ENCODE data around the gene DAZAP2. TPM values are rescaled to one million over a fixed set of nuclear protein-coding genes. Genes with fewer than 3 reads are reported as not detected.
A peak's percentile ranks its signal among the peaks of the same experiment; 100 is the strongest.

Gene DAZAP2, protein sequence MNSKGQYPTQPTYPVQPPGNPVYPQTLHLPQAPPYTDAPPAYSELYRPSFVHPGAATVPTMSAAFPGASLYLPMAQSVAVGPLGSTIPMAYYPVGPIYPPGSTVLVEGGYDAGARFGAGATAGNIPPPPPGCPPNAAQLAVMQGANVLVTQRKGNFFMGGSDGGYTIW
- total RNA-seq (100 to 1,000 TPM; 140 to 185 (median 165) TPM), polyA plus RNA-seq (100 to 1,000 TPM in 1 of 2 donors, 10 to 100 TPM in 1; 39.7 to 228 TPM)
- long read RNA-seq, donor 1, transcript DAZAP2-201 (4 exons, 2,598 nt) = major isoform, 88 of 115 reads
- long read RNA-seq, donor 1, partial matches to known transcripts = 17 of 115 reads
- long read RNA-seq, donor 1, other reads (novel, unspliced or antisense) = 3 of 115 reads
- long read RNA-seq, donor 2, transcript DAZAP2-201 (4 exons, 2,598 nt) = major isoform, 101 of 131 reads
- long read RNA-seq, donor 2, transcript DAZAP2-214 (2 exons, 3,664 nt) = minor isoform, 10 of 131 reads
- long read RNA-seq, donor 2, partial matches to known transcripts = 0 of 131 reads
- long read RNA-seq, donor 2, other reads (novel, unspliced or antisense) = 17 of 131 reads
- long read RNA-seq, donor 3, transcript DAZAP2-201 (4 exons, 2,598 nt) = major isoform, 259 of 291 reads
- long read RNA-seq, donor 3, transcript DAZAP2-204 (3 exons, 701 nt) = minor isoform, 5 of 291 reads
- long read RNA-seq, donor 3, partial matches to known transcripts = 18 of 291 reads
- long read RNA-seq, donor 3, other reads (novel, unspliced or antisense) = 3 of 291 reads

DNA sequence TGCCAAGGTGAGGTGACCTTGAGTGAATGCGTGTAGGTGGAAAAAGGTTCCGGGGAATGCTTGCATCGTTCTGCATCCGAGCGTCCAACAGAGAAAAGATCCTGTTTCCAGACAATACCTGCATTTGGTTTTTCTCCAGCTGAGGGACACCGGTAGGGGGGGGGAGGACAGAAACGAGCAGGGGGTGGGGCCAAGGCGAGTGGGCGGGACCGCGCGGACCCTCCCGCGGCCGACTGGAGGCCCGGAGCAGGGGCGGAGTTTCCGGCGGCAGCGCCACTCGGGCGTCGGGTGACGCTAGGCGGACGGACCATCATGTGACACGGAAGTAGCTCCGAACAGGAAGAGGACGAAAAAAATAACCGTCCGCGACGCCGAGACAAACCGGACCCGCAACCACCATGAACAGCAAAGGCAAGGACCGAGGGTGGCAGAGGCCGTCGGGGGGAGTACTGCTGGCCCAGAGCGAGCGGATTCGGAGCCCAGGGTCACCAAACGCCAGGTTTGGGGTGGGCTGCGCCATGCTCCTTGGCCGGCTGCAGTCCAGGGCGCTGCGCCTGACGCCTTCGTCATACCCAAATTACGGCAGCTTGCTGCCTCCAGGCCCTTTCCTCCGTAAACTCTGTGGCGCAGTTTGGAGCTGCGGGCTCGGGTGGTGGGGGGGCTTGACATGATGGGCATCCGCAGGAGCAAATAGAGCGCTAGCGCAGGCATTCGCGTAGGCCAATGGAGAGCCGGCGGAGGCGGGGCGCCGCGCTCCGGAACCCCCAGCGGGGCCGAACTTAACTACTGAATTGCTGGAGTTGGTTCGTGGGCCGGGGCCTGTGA, at the start of gene DAZAP2:
Gene DAZAP2 (plus strand): TSS at position 317 of the 825 bp plus-strand sequence. CDS start 82 bp downstream, at position 399.
- no peaks in the 10 kb centered on the region for H3K9me3 ChIP-seq
- peak; percentile 98 to 99 (median 99) for ATAC-seq
- peaks cover 0 to 39% (median 35%) of the 10 kb centered on the region in 9 donors for H3K36me3 ChIP-seq
- peak; percentile 96 to 97 for DNase-seq
- peak within 1 kb of the TSS; percentile 68 to 100 (median 92) for H3K4me3 ChIP-seq
- peaks cover 8 to 47% (median 21%) of the 10 kb centered on the region in 9 donors for H3K4me1 ChIP-seq
- peak within 1 kb of the TSS; percentile 96 to 100 (median 100) for H3K27ac ChIP-seq
- no peaks in the 10 kb centered on the region for H3K27me3 ChIP-seq
- intact Hi-C loops (cut with DNase I) = loop anchor here in 6 of 10 donors (1.0 to 10.0 kb wide), 4 partner anchors 20 to 191 kb away; partner anchors contain the start of genes CSRNP2 (in 3 of the 6), TFCP2 (in 3 of the 6) and POU6F1 (in 2 of the 6)
- TF ChIP-seq, protein P1, sequence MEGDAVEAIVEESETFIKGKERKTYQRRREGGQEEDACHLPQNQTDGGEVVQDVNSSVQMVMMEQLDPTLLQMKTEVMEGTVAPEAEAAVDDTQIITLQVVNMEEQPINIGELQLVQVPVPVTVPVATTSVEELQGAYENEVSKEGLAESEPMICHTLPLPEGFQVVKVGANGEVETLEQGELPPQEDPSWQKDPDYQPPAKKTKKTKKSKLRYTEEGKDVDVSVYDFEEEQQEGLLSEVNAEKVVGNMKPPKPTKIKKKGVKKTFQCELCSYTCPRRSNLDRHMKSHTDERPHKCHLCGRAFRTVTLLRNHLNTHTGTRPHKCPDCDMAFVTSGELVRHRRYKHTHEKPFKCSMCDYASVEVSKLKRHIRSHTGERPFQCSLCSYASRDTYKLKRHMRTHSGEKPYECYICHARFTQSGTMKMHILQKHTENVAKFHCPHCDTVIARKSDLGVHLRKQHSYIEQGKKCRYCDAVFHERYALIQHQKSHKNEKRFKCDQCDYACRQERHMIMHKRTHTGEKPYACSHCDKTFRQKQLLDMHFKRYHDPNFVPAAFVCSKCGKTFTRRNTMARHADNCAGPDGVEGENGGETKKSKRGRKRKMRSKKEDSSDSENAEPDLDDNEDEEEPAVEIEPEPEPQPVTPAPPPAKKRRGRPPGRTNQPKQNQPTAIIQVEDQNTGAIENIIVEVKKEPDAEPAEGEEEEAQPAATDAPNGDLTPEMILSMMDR (IDR thresholded peaks at IDR 0.05) = peak in 6 of 9 donors; percentile 6 to 54 (median 37)
- 0 to 1% methylated on average over 70 of the region's 70 CpGs for WGBS, 2 donors

DNA sequence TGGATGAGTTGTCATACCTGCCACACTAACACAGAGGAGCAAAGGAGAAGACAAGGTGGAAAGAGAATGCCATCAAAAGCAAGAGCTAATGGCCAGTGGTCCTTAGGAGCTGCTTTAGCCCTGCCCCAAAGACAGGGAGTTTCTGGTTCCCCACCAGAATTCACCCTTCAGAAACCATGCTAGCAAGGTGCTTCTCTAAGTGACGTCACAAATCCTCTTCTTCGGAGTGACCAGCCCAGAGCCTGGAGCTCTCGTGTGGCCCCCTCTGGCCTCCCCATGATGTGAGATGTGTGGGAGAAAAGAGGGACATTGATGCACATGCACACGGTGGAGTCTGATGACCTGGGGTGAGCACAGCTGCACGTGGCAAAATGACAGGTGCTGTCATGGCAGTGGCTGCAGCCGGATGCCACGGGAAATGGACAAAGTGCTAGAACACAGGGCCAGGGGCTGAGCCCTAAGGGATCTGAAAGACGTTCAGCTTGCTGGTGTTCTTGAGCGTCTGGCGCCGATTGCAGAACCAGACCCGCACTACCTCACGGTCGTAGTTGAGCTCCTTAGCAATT, 48.8 kb upstream of the DAZAP2 start:
- DNase-seq (no peak), ATAC-seq (no peak)
- Histone ChIP-seq H3K9me3 (no peaks in the 10 kb centered on the region), H3K36me3 (peaks cover 0 to 47% (median 7%) of the 10 kb centered on the region in 9 donors), H3K4me1 (peaks cover 0 to 3% (median 0%) of the 10 kb centered on the region in 9 donors), H3K4me3 (no peak overlapping the region), H3K27me3 (no peaks in the 10 kb centered on the region), H3K27ac (no peak overlapping the region)
- intact Hi-C loops (cut with DNase I) = no loop called here
- TF ChIP-seq, protein P1 (IDR thresholded peaks at IDR 0.05) = no peak
- WGBS, 2 donors = 93% methylated on average over 14 of the region's 14 CpGs

DNA sequence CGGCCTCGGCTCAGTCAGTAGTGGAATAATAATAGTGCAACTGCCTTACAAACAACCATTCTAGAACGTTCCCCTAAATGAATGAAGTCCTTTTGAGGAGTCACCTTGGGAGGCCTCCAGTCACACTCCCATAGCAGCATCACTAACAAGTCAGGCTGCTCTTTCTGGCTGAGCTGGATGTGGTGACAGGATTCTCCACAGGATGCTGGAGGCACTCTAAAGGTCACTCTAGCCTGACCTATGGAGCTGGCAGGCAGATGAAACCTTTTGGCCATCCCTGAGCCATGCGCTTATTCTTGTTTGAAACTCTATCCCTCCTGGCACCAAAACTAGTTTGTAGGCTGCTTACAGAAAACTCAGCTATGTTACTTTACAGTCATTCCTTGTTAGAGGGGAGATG, 47.8 kb upstream of the DAZAP2 start:
- Histone ChIP-seq H3K4me1 (peaks cover 0 to 3% (median 0%) of the 10 kb centered on the region in 9 donors), H3K27ac (no peak overlapping the region), H3K9me3 (no peaks in the 10 kb centered on the region), H3K27me3 (no peaks in the 10 kb centered on the region), H3K36me3 (peaks cover 0 to 47% (median 7%) of the 10 kb centered on the region in 9 donors), H3K4me3 (no peak overlapping the region)
- 82 to 85% methylated on average over 4 of the region's 4 CpGs for WGBS, 2 donors
- DNase-seq (no peak), ATAC-seq (peak in 3 of 8 donors; percentile 50 to 69 (median 59))
- TF ChIP-seq, protein P1 (IDR thresholded peaks at IDR 0.05) = no peak
- intact Hi-C loops (cut with DNase I) = no loop called here
